Subcutaneous abdominal adipose tissue (tissue), 5 donors: ENCODE measurements around the gene LPAR2.

Experiments
- H3K27ac ChIP-seq: one replicate; pipeline ENCODE4 v1.7.0; 2013; ENCODE audit warnings: low read depth, mild to moderate bottlenecking, inconsistent platforms, low read length, moderate library complexity
- H3K27me3 ChIP-seq, 5 donors: one replicate each; pipeline ENCODE4 v1.7.0; 2013; ENCODE audit warnings: low read length in 5 of 5, inconsistent platforms in 1 of 5; ENCODE audit not compliant: control insufficient read depth in 5 of 5, insufficient read depth in 4 of 5
- H3K36me3 ChIP-seq, 5 donors: one replicate each; pipeline ENCODE4 v1.7.0; 2013; ENCODE audit warnings: low read length in 5 of 5; ENCODE audit not compliant: control insufficient read depth in 5 of 5, insufficient read depth in 5 of 5
- H3K4me1 ChIP-seq, 5 donors: one replicate each; pipeline ENCODE4 v1.7.0; 2013; ENCODE audit warnings: low read length in 5 of 5, mild to moderate bottlenecking in 3 of 5, moderate library complexity in 1 of 5; ENCODE audit not compliant: control insufficient read depth in 5 of 5, insufficient read depth in 5 of 5
- H3K4me3 ChIP-seq, 5 donors: one replicate each; pipeline ENCODE4 v1.7.0; 2013; ENCODE audit warnings: low read length in 5 of 5, low read depth in 1 of 5
- H3K9ac ChIP-seq, 5 donors: one replicate each; pipeline ENCODE4 v1.7.0; 2013; ENCODE audit warnings: low read length in 5 of 5, mild to moderate bottlenecking in 4 of 5, moderate library complexity in 3 of 5
- H3K9me3 ChIP-seq, 5 donors: one replicate each; pipeline ENCODE4 v1.7.0; 2013; ENCODE audit warnings: low read length in 5 of 5; ENCODE audit not compliant: control insufficient read depth in 5 of 5
- donor health status: healthy.
- donor health status: healthy.
- donor health status: healthy.
- donor health status: healthy.
- donor health status: healthy.

The LPAR2 gene

DNA sequence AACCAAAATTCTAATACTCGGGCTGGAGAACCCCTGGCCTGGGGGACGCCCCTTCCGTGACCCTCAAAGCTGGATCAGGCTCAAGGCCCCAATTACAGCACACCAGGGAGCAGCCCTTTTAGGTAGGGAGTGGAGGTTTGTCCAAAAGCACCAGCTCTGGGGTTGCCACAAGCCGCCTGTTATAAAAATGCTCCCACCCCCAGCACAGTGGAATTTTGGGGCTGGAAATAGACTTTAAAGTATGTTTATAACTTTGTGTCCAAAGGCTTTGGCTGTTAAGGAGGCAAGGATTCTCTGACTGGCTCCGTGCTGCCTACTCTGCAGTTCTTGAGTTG is 16.0 kb upstream of the LPAR2 start:
- H3K4me3 ChIP-seq: peak overlapping the region in 2 of 5 donors; percentile 79 to 86
- H3K9ac ChIP-seq: peak overlapping the region in 3 of 5 donors; percentile 44 to 78 (median 73)
- no peak overlapping the region for H3K27ac ChIP-seq
- no peaks in the 10 kb centered on the region for H3K9me3 ChIP-seq
- peaks cover 0 to 25% (median 17%) of the 10 kb centered on the region in 5 donors for H3K4me1 ChIP-seq
- H3K27me3 ChIP-seq: no peaks in the 10 kb centered on the region
- H3K36me3 ChIP-seq: peaks cover 0 to 56% (median 39%) of the 10 kb centered on the region in 5 donors

DNA sequence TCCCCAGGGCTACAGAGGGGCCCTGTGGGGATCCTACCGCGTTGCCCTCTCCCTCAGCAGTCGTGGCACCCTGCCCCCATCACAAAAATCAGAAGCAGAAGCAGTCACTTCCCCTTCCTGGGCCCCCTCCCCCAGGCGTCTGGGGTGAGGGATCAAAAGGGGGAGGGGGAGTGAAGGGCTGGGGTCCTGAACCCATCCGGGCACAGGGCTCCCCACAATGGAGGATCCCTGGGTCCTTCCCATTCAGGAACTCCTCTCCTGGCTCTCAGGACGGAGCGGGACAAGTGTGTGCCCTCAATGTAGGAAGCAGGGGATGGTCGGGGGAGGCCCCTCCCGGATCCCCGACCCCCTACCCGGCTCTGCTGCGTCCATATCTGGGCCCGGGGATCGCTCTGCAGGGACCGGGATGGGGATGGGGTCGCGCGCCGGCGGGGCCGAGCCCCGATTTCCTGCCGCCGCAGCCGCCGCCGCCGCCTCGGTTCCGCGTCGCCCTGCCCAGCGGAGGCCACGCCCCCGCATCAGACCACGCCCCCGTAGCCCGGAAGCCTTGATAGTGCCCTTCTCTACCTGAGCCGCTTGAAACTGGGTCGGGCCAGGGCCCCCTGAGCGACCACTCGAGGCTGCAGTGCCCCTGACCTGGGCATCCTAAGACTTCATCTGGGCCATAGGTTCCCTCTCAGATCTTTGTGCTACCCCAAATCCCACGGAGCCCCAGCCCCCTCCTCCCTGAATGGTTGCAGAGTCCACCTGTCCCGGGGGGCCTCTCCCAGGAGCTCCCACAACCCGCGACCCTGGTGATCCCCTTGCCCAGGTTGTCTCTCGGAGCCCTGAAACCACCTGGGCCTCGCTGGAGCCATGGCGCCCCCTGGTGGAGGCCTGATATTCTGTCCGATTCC is 15.4 kb upstream of the LPAR2 start, which contains the start of gene GMIP:
Gene GMIP, minus strand, starts transcription at position 500 of the 896 bp plus-strand sequence. Its CDS starts 128 bp downstream, at position 372.
- H3K4me1 ChIP-seq: peaks cover 0 to 25% (median 17%) of the 10 kb centered on the region in 5 donors
- H3K4me3 ChIP-seq: peak within 1 kb of the TSS; percentile 66 to 86 (median 79)
- no peaks in the 10 kb centered on the region for H3K9me3 ChIP-seq
- H3K9ac ChIP-seq: peak within 1 kb of the TSS; percentile 38 to 86 (median 73)
- no peaks in the 10 kb centered on the region for H3K27me3 ChIP-seq
- H3K36me3 ChIP-seq: peaks cover 0 to 57% (median 39%) of the 10 kb centered on the region in 5 donors
- peak within 1 kb of the TSS; percentile 41 for H3K27ac ChIP-seq

DNA sequence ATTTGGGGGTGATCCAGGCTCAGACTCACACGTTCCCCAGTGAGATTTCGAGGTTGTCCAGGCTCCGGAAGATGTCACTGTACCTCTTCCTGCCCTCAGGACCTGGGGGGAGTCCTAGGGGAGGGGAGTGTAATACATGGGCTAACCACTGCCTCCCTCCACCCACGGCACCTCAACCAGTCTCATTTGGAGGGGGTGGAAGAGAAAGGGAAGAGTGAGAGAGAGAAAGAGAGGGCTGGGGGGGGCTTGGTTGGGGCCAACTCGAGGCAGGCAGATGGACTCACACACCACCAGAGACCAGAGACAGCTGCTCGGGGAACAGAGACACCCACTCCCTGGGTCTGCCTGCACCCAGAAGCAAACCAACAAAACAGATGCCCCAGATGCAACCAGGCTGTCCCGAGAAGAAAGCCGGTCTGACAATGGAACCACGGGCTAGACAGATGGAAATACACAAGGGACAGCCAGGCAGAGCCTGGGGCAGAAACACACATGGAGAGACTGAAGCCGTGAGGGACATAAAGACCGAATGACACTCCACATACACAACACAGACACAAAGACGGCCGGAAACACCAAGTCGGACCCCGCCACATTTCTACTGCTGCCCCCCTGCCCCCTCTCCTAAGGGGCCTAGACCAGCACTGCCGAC is 14.6 kb upstream of the LPAR2 start:
- Histone ChIP-seq H3K27me3 (no peaks in the 10 kb centered on the region), H3K4me1 (peaks cover 0 to 25% (median 17%) of the 10 kb centered on the region in 5 donors), H3K36me3 (peaks cover 0 to 57% (median 37%) of the 10 kb centered on the region in 5 donors), H3K9ac (peak overlapping the region; percentile 38 to 86 (median 72)), H3K9me3 (no peaks in the 10 kb centered on the region), H3K4me3 (peak overlapping the region; percentile 66 to 86 (median 79)), H3K27ac (peak overlapping the region; percentile 41)

DNA sequence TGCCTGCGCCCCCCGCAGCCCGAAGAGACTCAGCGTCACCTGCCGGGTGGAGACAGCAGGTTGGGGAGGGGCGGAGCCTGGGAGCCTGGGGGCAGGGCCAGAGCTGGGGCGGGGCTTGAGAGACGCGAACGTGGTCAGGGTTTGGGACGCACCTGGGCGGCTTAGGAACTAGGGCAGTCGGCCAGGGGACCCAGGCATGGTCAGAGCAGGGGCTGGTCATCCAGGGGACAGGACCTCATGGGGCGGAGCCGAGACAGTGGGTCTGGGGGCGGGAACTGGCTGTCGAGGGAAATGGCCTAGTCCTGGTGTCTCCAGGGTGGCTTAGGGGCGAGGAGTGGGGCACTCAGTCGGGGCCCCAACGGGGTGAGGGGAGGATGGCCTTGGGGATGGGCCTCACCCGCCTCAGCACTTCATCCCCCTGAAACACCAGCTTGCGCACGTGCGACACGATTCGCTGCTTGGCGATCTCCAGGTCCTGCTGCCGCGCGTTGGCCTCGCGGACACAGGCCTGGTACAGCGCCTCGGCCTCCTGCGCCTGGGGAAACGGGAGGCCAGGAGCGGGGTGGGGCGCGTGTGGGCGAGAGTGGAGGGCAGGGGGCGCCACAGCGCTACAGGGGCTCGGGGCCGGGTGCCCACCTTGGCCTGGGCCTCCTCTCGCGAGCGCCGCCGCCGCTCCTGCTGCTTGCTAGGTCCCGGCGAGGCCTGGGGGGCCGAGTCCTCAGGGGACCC is 9.7 kb upstream of the LPAR2 start:
- H3K27me3 ChIP-seq: no peaks in the 10 kb centered on the region
- no peaks in the 10 kb centered on the region for H3K9me3 ChIP-seq
- peaks cover 0 to 65% (median 32%) of the 10 kb centered on the region in 5 donors for H3K36me3 ChIP-seq
- H3K4me1 ChIP-seq: peaks cover 0 to 11% (median 5%) of the 10 kb centered on the region in 5 donors
- no peak overlapping the region for H3K27ac ChIP-seq
- no peak overlapping the region for H3K4me3 ChIP-seq
- H3K9ac ChIP-seq: no peak overlapping the region

DNA sequence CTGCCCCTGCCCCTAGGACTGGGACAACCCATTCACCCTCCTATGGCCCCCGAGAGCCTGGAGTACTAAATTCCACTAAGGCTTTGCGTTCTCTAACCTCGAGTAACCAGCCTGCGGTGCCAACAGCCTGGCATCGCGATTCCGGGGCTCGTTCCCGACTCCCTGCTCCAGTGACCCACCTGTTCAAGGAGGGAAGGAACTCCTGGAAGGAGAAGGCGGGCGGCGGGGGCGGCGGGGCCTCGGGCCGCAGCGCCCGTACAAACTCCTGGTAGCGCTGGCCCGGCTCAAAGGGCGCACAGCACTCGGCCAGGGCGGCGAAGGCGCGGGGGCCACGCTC is 9.1 kb upstream of the LPAR2 start:
- Histone ChIP-seq H3K9ac (no peak overlapping the region), H3K4me3 (no peak overlapping the region), H3K27ac (no peak overlapping the region), H3K9me3 (no peaks in the 10 kb centered on the region), H3K27me3 (no peaks in the 10 kb centered on the region), H3K4me1 (peaks cover 0 to 6% (median 0%) of the 10 kb centered on the region in 5 donors), H3K36me3 (peaks cover 0 to 70% (median 34%) of the 10 kb centered on the region in 5 donors)

DNA sequence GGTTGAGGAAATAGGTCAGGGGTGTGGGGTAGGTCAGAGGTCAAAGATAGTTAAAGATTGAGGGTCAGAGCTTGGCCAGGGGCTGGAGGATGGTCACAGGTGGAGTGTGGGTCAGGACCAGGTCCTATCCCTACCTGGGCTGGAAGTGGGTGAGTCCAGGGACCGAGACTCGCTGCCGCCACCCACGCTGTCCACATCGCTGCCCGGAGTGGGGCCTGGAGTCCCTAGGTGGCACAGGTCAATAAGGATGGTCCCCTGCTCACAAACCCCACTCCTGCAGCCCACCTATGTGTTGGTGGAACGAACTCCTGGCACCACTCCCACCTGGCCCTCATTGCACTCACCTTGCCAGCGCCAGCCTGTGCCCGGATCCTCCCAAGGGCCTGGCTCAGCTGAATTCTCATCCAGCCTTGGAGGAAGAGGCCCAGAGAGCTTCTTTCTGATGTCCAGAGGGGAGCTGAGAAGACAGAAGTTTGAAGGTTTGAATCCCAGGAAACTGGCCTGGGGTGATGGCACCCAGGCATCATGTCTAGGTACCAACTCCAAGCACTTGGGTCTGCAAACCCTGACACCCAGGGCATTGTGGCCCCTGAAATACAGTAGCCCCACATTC is 8.7 kb upstream of the LPAR2 start:
- no peak overlapping the region for H3K4me3 ChIP-seq
- no peak overlapping the region for H3K27ac ChIP-seq
- H3K9me3 ChIP-seq: no peaks in the 10 kb centered on the region
- no peaks in the 10 kb centered on the region for H3K27me3 ChIP-seq
- H3K36me3 ChIP-seq: peaks cover 0 to 70% (median 34%) of the 10 kb centered on the region in 5 donors
- H3K9ac ChIP-seq: no peak overlapping the region
- peaks cover 0 to 1% (median 0%) of the 10 kb centered on the region in 5 donors for H3K4me1 ChIP-seq

DNA sequence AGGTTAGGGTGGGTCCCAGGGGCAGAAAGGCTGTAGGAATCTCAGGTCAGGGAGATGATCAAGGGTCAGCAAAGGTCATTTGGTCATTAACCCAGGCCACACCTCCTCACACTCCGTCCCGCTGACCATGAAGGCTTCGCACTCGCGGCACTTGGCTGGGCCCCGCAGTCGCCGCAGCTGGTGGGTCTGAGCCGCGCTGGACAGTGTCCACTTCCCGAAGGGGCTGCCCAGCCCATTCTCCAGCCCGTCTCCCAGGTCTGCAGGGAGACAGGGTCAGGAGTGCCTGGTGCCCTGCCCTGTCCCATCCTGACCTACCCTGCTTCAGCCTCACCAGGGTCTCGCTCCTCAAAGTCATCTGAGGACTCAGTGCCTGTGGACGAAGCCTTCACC is 7.3 kb upstream of the LPAR2 start:
- Histone ChIP-seq H3K4me3 (no peak overlapping the region), H3K27me3 (no peaks in the 10 kb centered on the region), H3K27ac (no peak overlapping the region), H3K9ac (no peak overlapping the region), H3K4me1 (no peaks in the 10 kb centered on the region), H3K9me3 (no peaks in the 10 kb centered on the region), H3K36me3 (peaks cover 0 to 71% (median 36%) of the 10 kb centered on the region in 5 donors)

DNA sequence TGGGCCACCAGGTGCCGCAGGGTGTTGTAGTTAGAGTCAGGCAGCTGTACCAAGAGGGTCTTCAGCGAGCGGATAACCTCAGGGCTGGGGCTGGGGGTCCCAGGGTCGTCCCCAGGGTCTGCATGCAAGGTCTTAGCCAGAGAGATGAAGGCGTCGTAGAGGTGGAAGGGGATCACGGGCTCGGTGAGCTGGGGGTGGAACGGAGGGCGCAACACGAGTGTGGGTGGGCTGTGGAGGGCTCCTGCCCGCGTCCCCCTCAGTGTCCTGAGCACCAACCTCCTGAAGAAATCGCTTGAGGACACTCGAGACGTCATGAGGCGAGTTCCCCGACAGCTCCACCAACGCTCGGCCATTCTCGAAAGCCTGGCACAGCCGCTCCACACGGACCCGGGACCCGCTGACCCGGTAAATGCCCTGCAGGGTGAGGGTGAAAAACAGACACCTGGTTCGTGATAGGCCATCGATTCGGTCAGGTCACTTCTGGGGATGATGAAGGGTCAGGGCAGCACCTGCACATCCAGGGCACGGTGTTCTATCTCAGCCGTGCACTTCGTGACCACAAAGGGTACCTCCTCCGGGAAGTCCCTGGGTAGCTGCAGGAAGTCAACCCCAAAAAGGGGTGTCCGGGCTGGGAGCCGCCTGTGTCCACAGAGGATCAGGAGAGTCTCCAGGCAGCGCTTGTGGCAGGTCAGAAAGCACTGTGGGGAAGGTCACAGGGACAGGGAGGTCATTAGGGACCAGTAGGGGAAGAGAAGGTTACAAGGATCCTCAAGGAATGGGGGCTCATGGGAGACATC is 6.7 kb upstream of the LPAR2 start:
- no peak overlapping the region for H3K27ac ChIP-seq
- H3K9ac ChIP-seq: no peak overlapping the region
- no peak overlapping the region for H3K4me3 ChIP-seq
- H3K9me3 ChIP-seq: no peaks in the 10 kb centered on the region
- no peaks in the 10 kb centered on the region for H3K4me1 ChIP-seq
- peaks cover 0 to 68% (median 36%) of the 10 kb centered on the region in 5 donors for H3K36me3 ChIP-seq
- H3K27me3 ChIP-seq: no peaks in the 10 kb centered on the region
